Tibial nerve (tissue), 4 donors: ENCODE measurements around the gene SCN8A.

Experiments
- EP300 ChIP-seq, 2 donors: sonication (generic); formaldehyde crosslinking; IDR thresholded peaks; one replicate each; pipeline ENCODE4 v1.6.1; 2017; ENCODE audit warnings: antibody characterized with exemption in 2 of 2, mild to moderate bottlenecking in 1 of 2
- TF ChIP-seq, protein P1 (sequence below), 5 experiments: fragments of 200-600 bp in 3 of 5; fragments of 450-650 bp in 2 of 5; sonication (generic) in 3 of 5; IDR thresholded peaks; one replicate each; pipeline ENCODE4 v1.5.1; 2016 to 2019; ENCODE audit warnings: antibody characterized with exemption in 5 of 5, mild to moderate bottlenecking in 3 of 5, moderate library complexity in 2 of 5

GRCh38 chr12:51639361-51639760, 48.3 kb downstream of the SCN8A start:
- TF ChIP-seq, protein P1, sequence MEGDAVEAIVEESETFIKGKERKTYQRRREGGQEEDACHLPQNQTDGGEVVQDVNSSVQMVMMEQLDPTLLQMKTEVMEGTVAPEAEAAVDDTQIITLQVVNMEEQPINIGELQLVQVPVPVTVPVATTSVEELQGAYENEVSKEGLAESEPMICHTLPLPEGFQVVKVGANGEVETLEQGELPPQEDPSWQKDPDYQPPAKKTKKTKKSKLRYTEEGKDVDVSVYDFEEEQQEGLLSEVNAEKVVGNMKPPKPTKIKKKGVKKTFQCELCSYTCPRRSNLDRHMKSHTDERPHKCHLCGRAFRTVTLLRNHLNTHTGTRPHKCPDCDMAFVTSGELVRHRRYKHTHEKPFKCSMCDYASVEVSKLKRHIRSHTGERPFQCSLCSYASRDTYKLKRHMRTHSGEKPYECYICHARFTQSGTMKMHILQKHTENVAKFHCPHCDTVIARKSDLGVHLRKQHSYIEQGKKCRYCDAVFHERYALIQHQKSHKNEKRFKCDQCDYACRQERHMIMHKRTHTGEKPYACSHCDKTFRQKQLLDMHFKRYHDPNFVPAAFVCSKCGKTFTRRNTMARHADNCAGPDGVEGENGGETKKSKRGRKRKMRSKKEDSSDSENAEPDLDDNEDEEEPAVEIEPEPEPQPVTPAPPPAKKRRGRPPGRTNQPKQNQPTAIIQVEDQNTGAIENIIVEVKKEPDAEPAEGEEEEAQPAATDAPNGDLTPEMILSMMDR (IDR thresholded peaks at IDR 0.05) = no peak
- no peak for TF ChIP-seq EP300 (IDR thresholded peaks at IDR 0.05)
